HCT116 (cell line): ENCODE results near the gene ROMO1. TPM values are rescaled to one million over a fixed set of nuclear protein-coding genes. Genes with fewer than 3 reads are reported as not detected.

Source experiments
- ATAC-seq: fragments of 200-7000 bp; cut with Tn5 transposase; 2 replicates; pipeline ENCODE4 v1.9.1; 2020; ENCODE audit warnings: mild to moderate bottlenecking, moderate library complexity
- BruUV-seq: library from RNA; stranded (reverse); fragments of 400-500 nt; replicated peaks from 2 replicates; lab custom pipeline; 2021; lab: Mats Ljungman, UMichigan
- CTCF ChIA-PET: fragments of 300-600 bp; sonication (Branson Sonifier 250); formaldehyde crosslinking; loops from one replicate; lab custom pipeline; 2021; ENCODE audit warnings: antibody characterized with exemption; lab: Charles Lee
- POLR2A ChIA-PET: fragments of 300-600, 350-600 bp; sonication (Branson Sonifier 250); formaldehyde crosslinking; loops from one replicate; lab custom pipeline; 2021; ENCODE audit warnings: antibody characterized with exemption; lab: Charles Lee
- RAD21 ChIA-PET, 2 experiments: fragments of 300-600 bp; sonication (Branson Sonifier 250); formaldehyde crosslinking; loops; one replicate each; lab custom pipeline; 2023; ENCODE audit warnings: low total read pairs in 2 of 2; ENCODE audit not compliant: uncharacterized antibody in 2 of 2, unreplicated experiment in 2 of 2, low non-redundant PET in 1 of 2; lab: Charles Lee
- DNase-seq: peaks from one replicate; pipeline ENCODE4 v3.0.0-alpha.2; 2010; ENCODE audit warnings: low read depth, low spot score
- H2AFZ ChIP-seq: fragments of 200-600 bp; shearing (Covaris generic), sonication (generic); 2 replicates; pipeline ENCODE4 v1.6.1; 2017; ENCODE audit warnings: low read depth, mixed run types, mixed read lengths, antibody characterized with exemption, low read length; ENCODE audit not compliant: poor library complexity, severe bottlenecking
- H3K27ac ChIP-seq: 2 replicates; pipeline ENCODE4 v1.5.1; 2012; ENCODE audit warnings: low read depth, low read length
- H3K27me3 ChIP-seq: fragments of 200-600 bp; sonication (generic); 2 replicates; pipeline ENCODE4 v1.6.1; 2016; ENCODE audit warnings: mixed run types, low read length, mixed read lengths; ENCODE audit not compliant: insufficient read depth
- H3K36me3 ChIP-seq, 2 experiments: fragments of 200-500 bp in 1 of 2; fragments of 200-600 bp in 1 of 2; sonication (Bioruptor generic) in 1 of 2; sonication (generic) in 1 of 2; 2 replicates each; pipeline versions ENCODE4 v1.5.1 to v1.6.1; 2014 to 2016; ENCODE audit warnings: low read length in 2 of 2, inconsistent platforms in 1 of 2, mixed read lengths in 1 of 2, mixed run types in 1 of 2; ENCODE audit not compliant: insufficient read depth in 2 of 2, control insufficient read depth in 1 of 2
- H3K4me1 ChIP-seq, 2 experiments: fragments of 200-600 bp in 1 of 2; sonication (generic) in 1 of 2; 2 replicates each; pipeline versions ENCODE4 v1.5.1 to v1.6.1; 2012 to 2017; ENCODE audit warnings: low read length in 2 of 2, inconsistent platforms in 1 of 2, mild to moderate bottlenecking in 1 of 2, mixed read lengths in 1 of 2, mixed run types in 1 of 2, moderate library complexity in 1 of 2; ENCODE audit not compliant: insufficient read depth in 2 of 2, control insufficient read depth in 1 of 2
- H3K4me2 ChIP-seq: fragments of 200-600 bp; sonication (generic); 2 replicates; pipeline ENCODE4 v1.6.1; 2017; ENCODE audit warnings: mixed run types, low read length, mixed read lengths
- H3K4me3 ChIP-seq, 2 experiments: fragments of 200-600 bp in 1 of 2; sonication (generic) in 1 of 2; replicated peaks in 1 of 2; 2 replicates each; pipeline ENCODE4 v1.5.1; 2011 to 2016; ENCODE audit warnings: low read length in 2 of 2, control low read depth in 1 of 2, low read depth in 1 of 2, mild to moderate bottlenecking in 1 of 2, mixed read lengths in 1 of 2, mixed run types in 1 of 2
- H3K79me2 ChIP-seq: fragments of 200-600 bp; sonication (generic); 2 replicates; pipeline ENCODE4 v1.6.1; 2017; ENCODE audit warnings: mild to moderate bottlenecking, mixed run types, low read length, moderate library complexity, mixed read lengths; ENCODE audit not compliant: insufficient read depth
- H3K9ac ChIP-seq: fragments of 200-600 bp; sonication (generic); 2 replicates; pipeline ENCODE4 v1.6.1; 2016; ENCODE audit warnings: low read length, mixed read lengths
- H3K9me2 ChIP-seq: fragments of 200-600 bp; sonication (generic), shearing (Covaris generic); 2 replicates; pipeline ENCODE4 v1.6.1; 2017; ENCODE audit warnings: mixed run types, mild to moderate bottlenecking, moderate library complexity; ENCODE audit not compliant: insufficient read depth
- H3K9me3 ChIP-seq, 2 experiments: fragments of 200-500 bp in 1 of 2; fragments of 200-600 bp in 1 of 2; sonication (Bioruptor generic) in 1 of 2; sonication (generic) in 1 of 2; 2 replicates each; pipeline ENCODE4 v1.6.1; 2014 to 2017; ENCODE audit warnings: low read length in 2 of 2, mixed read lengths in 2 of 2, inconsistent platforms in 1 of 2, low read depth in 1 of 2, mild to moderate bottlenecking in 1 of 2, mixed run types in 1 of 2, moderate library complexity in 1 of 2; ENCODE audit not compliant: control insufficient read depth in 1 of 2, insufficient read depth in 1 of 2
- H4K20me1 ChIP-seq: fragments of 200-600 bp; sonication (generic), shearing (Covaris generic); 2 replicates; pipeline ENCODE4 v1.6.1; 2017; ENCODE audit warnings: mixed run types, mild to moderate bottlenecking, moderate library complexity; ENCODE audit not compliant: insufficient read depth
- CBX3 ChIP-seq: IDR thresholded peaks from 2 replicates; pipeline ENCODE4 v1.6.1; 2012; ENCODE audit warnings: low read depth
- CTCF ChIP-seq, 3 experiments: fragments of 200-600 bp in 1 of 3; sonication (generic) in 1 of 3; IDR thresholded peaks in 2 of 3; conservative IDR thresholded peaks in 1 of 3; 2 replicates each; pipeline ENCODE4 v1.5.1; 2012 to 2017; ENCODE audit warnings: low read depth in 2 of 3, low read length in 2 of 3, antibody characterized with exemption in 1 of 3, borderline replicate concordance in 1 of 3, control low read depth in 1 of 3, mild to moderate bottlenecking in 1 of 3, mixed read lengths in 1 of 3, mixed run types in 1 of 3, moderate library complexity in 1 of 3; ENCODE audit not compliant: insufficient read depth in 1 of 3
- EGR1 ChIP-seq: IDR thresholded peaks from 2 replicates; pipeline ENCODE4 v1.6.1; 2012; ENCODE audit warnings: low read depth
- EZH2phosphoT487 ChIP-seq: fragments of 200-600 bp; IDR thresholded peaks from 2 replicates; pipeline ENCODE4 v1.6.1; 2018; ENCODE audit warnings: antibody characterized with exemption, borderline replicate concordance
- FOSL1 ChIP-seq: IDR thresholded peaks from 2 replicates; pipeline ENCODE4 v1.6.1; 2012; ENCODE audit warnings: low read depth
- JUND ChIP-seq: IDR thresholded peaks from 2 replicates; pipeline ENCODE4 v1.6.1; 2012
- MAX ChIP-seq: IDR thresholded peaks from 2 replicates; pipeline ENCODE4 v1.6.1; 2012
- POLR2A ChIP-seq: IDR thresholded peaks from 2 replicates; pipeline ENCODE4 v1.7.0; 2011; ENCODE audit warnings: borderline replicate concordance; ENCODE audit not compliant: insufficient read depth, insufficient read length; ENCODE audit errors: extremely low read depth
- RAD21 ChIP-seq: IDR thresholded peaks from 2 replicates; pipeline ENCODE4 v1.6.1; 2012; ENCODE audit warnings: low read depth, mild to moderate bottlenecking
- SRF ChIP-seq: IDR thresholded peaks from 2 replicates; pipeline ENCODE4 v1.6.1; 2012; ENCODE audit warnings: low read depth
- TCF7L2 ChIP-seq: IDR thresholded peaks from 2 replicates; pipeline ENCODE4 v1.7.0; 2011; ENCODE audit warnings: borderline replicate concordance, inconsistent platforms; ENCODE audit not compliant: insufficient read depth, insufficient read length; ENCODE audit errors: extremely low read depth
- YY1 ChIP-seq: IDR thresholded peaks from 2 replicates; pipeline ENCODE4 v1.6.1; 2011; ENCODE audit warnings: low read length, low read depth, moderate library complexity, mild to moderate bottlenecking; ENCODE audit not compliant: insufficient replicate concordance; ENCODE audit errors: extremely low read depth
- ZNF274 ChIP-seq: fragments of 200-500 bp; sonication (Bioruptor generic); IDR thresholded peaks from 2 replicates; pipeline ENCODE4 v1.6.1; 2014; ENCODE audit warnings: mild to moderate bottlenecking, low read depth, low read length, inconsistent platforms
- intact Hi-C: fragments of 100-400 bp; cut with micrococcal nuclease; formaldehyde crosslinking; loops from 2 replicates; pipeline ENCODE4 v1.10.0; 2022
- total RNA-seq: library from RNA; stranded (reverse); gene quantifications from one replicate; pipeline ENCODE4 v1.2.1, GENCODE V29; 2021; ENCODE audit not compliant: unreplicated experiment

The ROMO1 gene
- total RNA-seq, 1 experiment from 2014 or later: 167 TPM

- Histone ChIP-seq H3K36me3 (peaks cover 78 to 92% of the 10 kb centered on the region in 2 experiments), H3K27ac (no peak overlapping the region), H3K79me2 (peaks cover 100% of the 10 kb centered on the region), H3K4me3 (no peak overlapping the region), H4K20me1 (peaks cover 81% of the 10 kb centered on the region), H3K4me2 (no peak overlapping the region), H3K9me3 (no peaks in the 10 kb centered on the region), H3K4me1 (peaks cover 0 to 7% of the 10 kb centered on the region in 2 experiments; a peak in 3 of 4 replicates), H3K9ac (no peak overlapping the region), H3K9me2 (no peaks in the 10 kb centered on the region), H2AFZ (no peak overlapping the region), H3K27me3 (no peaks in the 10 kb centered on the region)
- ATAC-seq (no peak), DNase-seq (no peak)
- ChIA-PET CTCF (no interaction called here), POLR2A (interaction anchor here (1.0 to 1.5 kb wide), 2 partner anchors 8 to 258 kb away, joined by 3 read pairs; no protein-coding TSS in a partner anchor), RAD21 (no interaction called here)
- no TSS peak for BruUV-seq
- TF ChIP-seq RAD21 (no peak), FOSL1 (no peak)
- intact Hi-C loops: no loop called here
These were observed 35.8 kb downstream of the ROMO1 start for GRCh38 chr20:35734777-35735649.

GRCh38 chr20:35735826-35736470 lies 36.7 kb downstream of the ROMO1 start:
- Histone ChIP-seq H3K36me3 (peaks cover 73 to 91% of the 10 kb centered on the region in 2 experiments), H3K9me2 (no peaks in the 10 kb centered on the region), H3K9ac (no peak overlapping the region), H3K27me3 (no peaks in the 10 kb centered on the region), H3K4me1 (peaks cover 4 to 15% of the 10 kb centered on the region in 2 experiments), H3K9me3 (no peaks in the 10 kb centered on the region), H3K79me2 (peaks cover 100% of the 10 kb centered on the region), H4K20me1 (peaks cover 76% of the 10 kb centered on the region), H2AFZ (no peak overlapping the region), H3K4me3 (no peak overlapping the region), H3K27ac (no peak overlapping the region), H3K4me2 (no peak overlapping the region)
- BruUV-seq: no TSS peak
- intact Hi-C loops: no loop called here
- CTCF ChIA-PET: no interaction called here
- DNase-seq (no peak), ATAC-seq (no peak)
- POLR2A ChIA-PET: interaction anchor here (0.6 to 1.5 kb wide), 3 partner anchors 8 to 257 kb away, joined by 3 read pairs; no protein-coding TSS in a partner anchor
- TF ChIP-seq CTCF (IDR thresholded peaks at IDR 0.05 in 2 of 3, conservative IDR thresholded peaks at IDR 0.05 in 1 of 3; ENCODE audit: borderline replicate concordance in 1 of 3, insufficient read depth in 1 of 3, low read depth in 2 of 3, low read length in 2 of 3) (no peak), EGR1 (no peak), RAD21 (no peak), YY1 (no peak), SRF (no peak), FOSL1 (no peak), CBX3 (no peak), JUND (no peak), ZNF274 (no peak), TCF7L2 (no peak), MAX (no peak), EZH2phosphoT487 (no peak), POLR2A (no peak)
- RAD21 ChIA-PET: no interaction called here
